ENCODE measurements around the gene SSPN. TPM values are rescaled to one million over a fixed set of nuclear protein-coding genes. Genes with fewer than 3 reads are reported as not detected.

Gene SSPN
- total and polyA plus RNA-seq, 9 of the 15 experiments (the other 6 are each of a cell fraction or from before 2014, with no cell fraction given), result 0.40 TPM; not detected in 8

GRCh38 chr12:26275313-26276131 lies 80.1 kb downstream of the SSPN start (continued):
- TF ChIP-seq, protein P1, sequence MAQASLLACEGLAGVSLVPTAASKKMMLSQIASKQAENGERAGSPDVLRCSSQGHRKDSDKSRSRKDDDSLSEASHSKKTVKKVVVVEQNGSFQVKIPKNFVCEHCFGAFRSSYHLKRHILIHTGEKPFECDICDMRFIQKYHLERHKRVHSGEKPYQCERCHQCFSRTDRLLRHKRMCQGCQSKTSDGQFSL (CRISPR knock-in tag; IDR thresholded peaks at IDR 0.05), result no peak
- TF ChIP-seq, protein P1 (tag; IDR thresholded peaks at IDR 0.05), result peak in 1 of 2 experiments; percentile 64; a peak in 1 of 4 replicates
- TF ChIP-seq NFRKB (IDR thresholded peaks at IDR 0.05; ENCODE audit: low read depth), result peak; percentile 45; the same call in 1 of the 2 replicates

DNA sequence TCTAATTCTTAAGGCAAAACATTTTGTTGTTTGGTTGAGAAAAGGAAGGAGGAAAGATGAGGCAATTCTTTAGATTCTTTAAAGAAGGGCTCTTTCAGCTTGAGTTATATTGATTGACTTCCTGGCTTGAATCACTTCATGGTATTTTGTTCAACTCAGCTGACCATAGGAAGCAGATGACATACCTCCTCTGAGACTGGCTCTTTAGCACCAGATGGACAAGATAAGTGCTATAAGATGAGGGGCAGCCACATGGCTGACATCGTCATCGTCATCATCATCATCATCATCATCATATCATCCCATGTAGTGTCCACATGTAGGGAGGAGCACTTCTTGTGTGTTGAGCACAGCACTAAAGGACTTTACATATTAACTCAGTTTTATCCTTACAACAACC lies 81.3 kb downstream of the SSPN start:
- no peak overlapping the region for H3K27ac ChIP-seq (ENCODE audit: extremely low read depth, low read depth, low read length)
- in situ Hi-C loops (cut with MboI), result no loop called here
- TF ChIP-seq EHMT2 (IDR thresholded peaks at IDR 0.05) (no peak), RBBP5 (IDR thresholded peaks at IDR 0.05; ENCODE audit: borderline replicate concordance, insufficient read depth, low read length, poor library complexity, severe bottlenecking) (no peak), ATF3 (IDR thresholded peaks at IDR 0.05) (peak; percentile 39; the same call in 1 of the 2 replicates), ATF3 (CRISPR knock-in tag; conservative IDR thresholded peaks at IDR 0.05) (no peak), STAT5A (IDR thresholded peaks at IDR 0.05; ENCODE audit: borderline replicate concordance, low read length) (no peak)
- TF ChIP-seq, protein P2, sequence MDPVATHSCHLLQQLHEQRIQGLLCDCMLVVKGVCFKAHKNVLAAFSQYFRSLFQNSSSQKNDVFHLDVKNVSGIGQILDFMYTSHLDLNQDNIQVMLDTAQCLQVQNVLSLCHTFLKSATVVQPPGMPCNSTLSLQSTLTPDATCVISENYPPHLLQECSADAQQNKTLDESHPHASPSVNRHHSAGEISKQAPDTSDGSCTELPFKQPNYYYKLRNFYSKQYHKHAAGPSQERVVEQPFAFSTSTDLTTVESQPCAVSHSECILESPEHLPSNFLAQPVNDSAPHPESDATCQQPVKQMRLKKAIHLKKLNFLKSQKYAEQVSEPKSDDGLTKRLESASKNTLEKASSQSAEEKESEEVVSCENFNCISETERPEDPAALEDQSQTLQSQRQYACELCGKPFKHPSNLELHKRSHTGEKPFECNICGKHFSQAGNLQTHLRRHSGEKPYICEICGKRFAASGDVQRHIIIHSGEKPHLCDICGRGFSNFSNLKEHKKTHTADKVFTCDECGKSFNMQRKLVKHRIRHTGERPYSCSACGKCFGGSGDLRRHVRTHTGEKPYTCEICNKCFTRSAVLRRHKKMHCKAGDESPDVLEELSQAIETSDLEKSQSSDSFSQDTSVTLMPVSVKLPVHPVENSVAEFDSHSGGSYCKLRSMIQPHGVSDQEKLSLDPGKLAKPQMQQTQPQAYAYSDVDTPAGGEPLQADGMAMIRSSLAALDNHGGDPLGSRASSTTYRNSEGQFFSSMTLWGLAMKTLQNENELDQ (CRISPR knock-in tag; IDR thresholded peaks at IDR 0.05; ENCODE audit: borderline replicate concordance), result no peak
- no peaks in the 10 kb centered on the region for H3K9me1 ChIP-seq (ENCODE audit: control insufficient read depth, insufficient read depth, low read length)
- H3K79me2 ChIP-seq (ENCODE audit: control insufficient read depth, insufficient read depth, low read length), result no peaks in the 10 kb centered on the region
- ChIA-PET POLR2A (interaction anchor here (0.7 kb wide), 1 partner anchor 610 kb away, joined by 3 read pairs; no protein-coding TSS in a partner anchor), CTCF (ENCODE audit: low intra/inter-chr PET ratio) (no interaction called here)
- H3K4me3 ChIP-seq, result no peak overlapping the region
- no peak for DNase-seq (ENCODE audit: extremely low read depth in 1 of 4, low spot score in 3 of 4)
- no peak for ATAC-seq
- H2AFZ ChIP-seq (ENCODE audit: low read depth, low read length), result no peak overlapping the region
- H3K9me3 ChIP-seq (replicated peaks; ENCODE audit: control insufficient read depth, insufficient read depth, low read depth, low read length), result no peaks in the 10 kb centered on the region
- H3K9ac ChIP-seq (ENCODE audit: insufficient read depth in 1 of 2, low read depth in 2 of 2, low read length in 2 of 2), result no peak overlapping the region
- 41% methylated on average over 2 of the region's 2 CpGs for WGBS (ENCODE audit: insufficient coverage, low coverage, missing lambda C conversion rate)
- intact Hi-C loops (cut with micrococcal nuclease), result no loop called here
- no peak for FAIRE-seq
- no peaks in the 10 kb centered on the region for H4K20me1 ChIP-seq (replicated peaks; ENCODE audit: control insufficient read depth, insufficient read depth, low read length)
- H3K4me1 ChIP-seq (replicated peaks in 1 of 2; ENCODE audit: control insufficient read depth in 2 of 2, insufficient read depth in 2 of 2, low read length in 2 of 2), result peaks cover 16 to 48% of the 10 kb centered on the region in 2 experiments; a peak in 4 of 5 replicates
- no peak overlapping the region for H3K4me2 ChIP-seq (ENCODE audit: insufficient read depth, low read length)
- no peaks in the 10 kb centered on the region for H3K36me3 ChIP-seq (ENCODE audit: control insufficient read depth, insufficient read depth, low read length)
- BruUV-seq (replicated peaks), result no TSS peak
- no peaks in the 10 kb centered on the region for H3K27me3 ChIP-seq (ENCODE audit: control insufficient read depth in 2 of 2, insufficient read depth in 2 of 2, low read length in 2 of 2)

All from K562 (cell line).